GM12873 (cell line): ENCODE measurements around the gene DPH3.

Experiments
- TF ChIP-seq, protein P1 (sequence below): IDR thresholded peaks from 2 replicates; pipeline ENCODE4 v1.5.1; 2012; ENCODE audit warnings: low read depth, mild to moderate bottlenecking, moderate library complexity, low read length, control low read depth; ENCODE audit not compliant: insufficient read depth; ENCODE audit errors: missing control alignments

The DPH3 gene

DNA sequence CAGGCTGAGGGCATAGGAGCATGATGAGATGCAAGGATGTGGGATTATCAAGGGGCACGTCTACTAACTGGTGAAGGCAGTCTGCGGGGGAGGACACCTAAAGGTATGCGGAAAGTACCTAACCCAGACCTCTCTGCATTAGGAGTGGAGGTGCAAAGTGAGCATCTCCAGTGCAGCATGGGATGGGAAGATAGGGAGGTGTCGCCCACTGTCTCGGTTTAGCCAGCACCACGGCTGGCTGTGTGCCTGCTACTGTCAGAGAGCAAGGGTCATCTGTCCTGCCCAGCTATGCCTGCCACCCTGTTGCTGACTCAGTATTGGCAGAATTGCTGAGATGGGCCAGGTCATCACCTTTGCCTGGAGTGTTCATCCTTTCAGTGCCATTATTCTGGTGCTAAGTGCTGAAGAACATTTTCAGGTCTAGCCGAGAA, 40.4 kb upstream of the DPH3 start:
- TF ChIP-seq, protein P1, sequence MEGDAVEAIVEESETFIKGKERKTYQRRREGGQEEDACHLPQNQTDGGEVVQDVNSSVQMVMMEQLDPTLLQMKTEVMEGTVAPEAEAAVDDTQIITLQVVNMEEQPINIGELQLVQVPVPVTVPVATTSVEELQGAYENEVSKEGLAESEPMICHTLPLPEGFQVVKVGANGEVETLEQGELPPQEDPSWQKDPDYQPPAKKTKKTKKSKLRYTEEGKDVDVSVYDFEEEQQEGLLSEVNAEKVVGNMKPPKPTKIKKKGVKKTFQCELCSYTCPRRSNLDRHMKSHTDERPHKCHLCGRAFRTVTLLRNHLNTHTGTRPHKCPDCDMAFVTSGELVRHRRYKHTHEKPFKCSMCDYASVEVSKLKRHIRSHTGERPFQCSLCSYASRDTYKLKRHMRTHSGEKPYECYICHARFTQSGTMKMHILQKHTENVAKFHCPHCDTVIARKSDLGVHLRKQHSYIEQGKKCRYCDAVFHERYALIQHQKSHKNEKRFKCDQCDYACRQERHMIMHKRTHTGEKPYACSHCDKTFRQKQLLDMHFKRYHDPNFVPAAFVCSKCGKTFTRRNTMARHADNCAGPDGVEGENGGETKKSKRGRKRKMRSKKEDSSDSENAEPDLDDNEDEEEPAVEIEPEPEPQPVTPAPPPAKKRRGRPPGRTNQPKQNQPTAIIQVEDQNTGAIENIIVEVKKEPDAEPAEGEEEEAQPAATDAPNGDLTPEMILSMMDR: no peak

DNA sequence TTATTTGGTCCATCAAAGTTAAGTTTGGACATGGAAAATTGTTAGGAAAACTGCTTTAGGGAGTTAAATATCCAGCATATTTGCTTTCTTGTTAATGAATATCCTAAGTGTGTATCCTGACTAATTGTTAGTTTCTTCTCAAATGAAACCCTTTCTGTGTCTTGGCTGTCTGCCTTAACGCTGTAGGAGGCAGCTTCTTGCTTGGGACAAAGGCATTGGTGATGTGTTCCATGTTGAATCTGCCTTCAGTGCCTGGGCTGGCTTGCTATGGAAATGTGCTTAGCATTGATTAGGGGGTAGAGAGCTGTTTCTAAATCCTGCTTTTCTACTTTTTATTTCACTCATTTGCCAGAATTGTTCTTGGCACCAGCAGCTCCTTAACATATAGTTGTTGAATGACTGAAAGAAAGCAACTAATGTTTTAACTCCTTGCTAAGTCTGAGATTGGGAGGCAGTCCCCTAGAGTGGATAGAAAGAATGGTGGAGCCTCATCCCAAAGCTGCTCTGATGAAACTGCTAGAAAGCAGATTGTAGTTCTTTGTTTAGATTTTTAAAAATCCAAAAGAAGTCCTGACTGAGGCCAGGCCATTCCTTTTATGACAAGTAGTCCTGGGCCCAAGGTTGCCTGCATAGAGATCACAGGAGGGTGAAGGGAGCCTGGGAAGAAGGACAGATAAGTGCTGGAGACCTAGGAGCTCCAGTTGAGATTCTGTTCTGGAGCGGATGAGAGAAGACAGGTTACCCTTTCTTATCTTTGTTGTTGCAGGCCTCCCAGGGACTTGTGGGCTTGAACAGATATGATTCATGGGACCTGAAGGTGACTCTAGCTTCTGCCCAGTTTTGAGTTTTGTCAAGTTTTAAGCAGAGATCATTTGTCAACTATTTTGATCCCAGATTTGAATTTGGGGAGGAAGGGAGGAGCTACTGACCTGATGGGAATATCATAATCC, 39.6 kb upstream of the DPH3 start:
- TF ChIP-seq, protein P1: no peak

DNA sequence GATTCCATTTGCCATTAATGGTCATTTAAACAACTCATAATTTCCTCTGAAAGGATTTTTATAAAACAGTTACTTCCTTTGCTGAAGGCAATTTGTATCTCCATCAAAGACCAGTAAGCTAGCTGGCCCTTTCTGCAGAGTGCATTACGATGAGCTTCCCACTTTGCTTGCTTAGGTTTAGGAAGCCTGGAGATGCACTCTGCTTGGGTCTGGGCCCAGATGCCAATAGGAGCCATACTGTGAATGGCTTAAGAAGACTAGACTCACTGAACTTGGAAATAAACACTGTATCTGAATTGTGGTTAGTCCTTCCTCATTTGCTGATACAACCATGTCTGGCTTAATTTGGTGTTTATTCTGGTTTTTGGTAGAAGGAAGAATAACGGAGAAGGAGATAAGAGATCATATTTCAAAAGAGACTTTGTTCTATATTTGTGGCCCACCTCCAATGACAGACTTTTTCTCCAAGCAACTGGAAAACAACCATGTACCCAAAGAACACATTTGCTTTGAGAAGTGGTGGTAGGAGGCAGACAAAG, 38.4 kb upstream of the DPH3 start:
- TF ChIP-seq, protein P1: no peak

DNA sequence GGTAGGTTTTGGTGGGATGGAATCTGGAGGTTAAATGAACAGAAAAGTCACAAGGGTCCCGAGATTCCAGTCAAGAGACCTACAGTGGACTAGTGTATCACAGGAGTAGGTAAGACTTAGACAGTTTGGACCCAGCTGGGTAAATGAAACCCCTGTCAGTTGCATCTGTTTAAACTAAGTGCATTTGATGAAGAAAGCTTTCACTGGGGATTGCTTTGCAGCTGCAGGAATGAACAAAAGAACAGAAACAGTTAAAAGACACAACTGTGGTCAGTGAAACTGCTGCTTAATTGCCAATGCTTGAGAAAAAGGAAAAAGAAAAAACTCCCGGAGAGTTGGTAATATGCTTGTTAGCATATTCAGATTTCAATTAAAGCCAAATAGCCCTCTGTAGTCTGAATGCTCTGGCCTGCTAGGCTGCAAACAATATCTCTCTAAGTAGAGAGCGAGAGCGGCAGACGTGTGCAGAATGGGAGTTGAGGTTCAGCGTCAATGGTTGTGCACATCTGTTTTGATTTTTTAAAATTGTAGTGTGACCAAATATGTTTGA, 37.4 kb upstream of the DPH3 start:
- TF ChIP-seq, protein P1: no peak

DNA sequence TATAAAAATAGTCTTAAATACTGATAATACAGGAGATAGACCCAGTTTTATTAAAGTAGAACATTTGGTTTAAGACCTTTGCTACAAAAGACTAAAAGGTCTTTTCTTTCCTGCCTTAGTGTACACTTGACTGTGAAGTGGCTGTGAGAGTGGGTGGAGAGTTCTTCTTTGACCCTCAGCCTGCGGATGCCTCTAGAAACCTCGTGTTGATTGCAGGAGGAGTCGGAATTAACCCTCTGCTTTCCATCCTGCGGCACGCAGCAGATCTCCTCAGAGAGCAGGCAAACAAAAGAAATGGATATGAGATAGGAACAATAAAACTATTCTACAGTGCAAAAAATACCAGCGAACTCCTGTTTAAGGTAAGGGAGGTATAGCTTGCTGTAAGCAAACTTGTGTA, 36.8 kb upstream of the DPH3 start:
- TF ChIP-seq, protein P1: no peak

DNA sequence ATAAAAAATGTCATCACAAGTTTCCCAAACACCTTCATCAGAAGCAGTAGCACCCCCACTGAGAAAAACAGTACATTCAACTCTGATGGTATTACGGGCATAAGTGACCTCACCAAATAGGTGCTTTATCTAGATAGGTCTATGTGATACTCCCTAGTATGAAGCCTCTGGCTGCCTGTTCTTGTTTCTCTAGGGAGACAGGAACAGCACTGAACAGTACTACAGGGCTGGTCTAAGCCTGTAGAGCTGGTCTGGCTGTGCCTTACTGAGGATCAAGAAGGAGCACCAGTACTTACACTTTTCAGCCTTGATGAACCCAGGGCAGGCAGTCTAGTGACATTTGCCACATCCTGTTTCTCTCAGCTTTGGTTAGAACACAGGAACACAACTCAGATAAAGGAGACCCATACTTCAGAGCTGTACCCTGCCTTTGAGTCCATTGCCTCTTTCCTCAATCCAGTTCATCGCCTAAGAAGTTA, 36.2 kb upstream of the DPH3 start:
- TF ChIP-seq, protein P1: no peak

DNA sequence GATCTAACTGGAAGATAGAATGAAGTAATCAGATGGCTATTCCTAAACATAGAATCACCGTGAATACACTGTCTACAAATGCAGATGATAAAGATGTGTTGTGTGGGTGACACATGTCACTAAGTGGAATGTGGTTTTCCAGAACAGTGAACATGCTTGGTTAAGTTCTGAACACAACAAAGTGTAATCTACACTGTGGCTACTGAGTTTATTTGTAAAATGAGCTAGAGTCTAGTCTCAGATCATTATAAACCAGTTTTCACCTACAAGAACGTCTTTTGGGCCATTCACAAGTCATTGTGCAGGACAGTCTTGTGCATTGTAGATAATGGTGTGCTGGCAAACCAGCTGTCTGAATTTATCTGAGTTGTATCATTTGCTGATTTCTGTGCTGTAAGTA, 35.6 kb upstream of the DPH3 start:
- TF ChIP-seq, protein P1: no peak
